IMR-90 (cell line): ENCODE measurements around the gene POMT2.

Experiments used
- BHLHE40 ChIP-seq: fragments of 150-350 bp; IDR thresholded peaks from 2 replicates; pipeline ENCODE4 v1.6.1; 2016; ENCODE audit warnings: mild to moderate bottlenecking, low read depth, low read length
- CTCF ChIP-seq: conservative IDR thresholded peaks from 2 replicates; pipeline ENCODE4 v1.5.1; 2012; ENCODE audit warnings: mild to moderate bottlenecking, low read depth, low read length, improper control_type of control experiment
- NFE2L2 ChIP-seq: fragments of 150-350 bp; IDR thresholded peaks from 2 replicates; pipeline ENCODE4 v1.6.1; 2016; ENCODE audit warnings: low read depth, mild to moderate bottlenecking, low read length
- POLR2A ChIP-seq: IDR thresholded peaks from 2 replicates; pipeline ENCODE4 v1.6.1; 2012; ENCODE audit warnings: mild to moderate bottlenecking, low read depth, low read length

GRCh38 chr14:77284466-77284865, 36.2 kb downstream of the POMT2 start:
- TF ChIP-seq POLR2A = no peak
- TF ChIP-seq NFE2L2 = no peak
- no peak for TF ChIP-seq CTCF
- TF ChIP-seq BHLHE40 = no peak
